ENCODE measurements around the gene UBQLN3.

DNA sequence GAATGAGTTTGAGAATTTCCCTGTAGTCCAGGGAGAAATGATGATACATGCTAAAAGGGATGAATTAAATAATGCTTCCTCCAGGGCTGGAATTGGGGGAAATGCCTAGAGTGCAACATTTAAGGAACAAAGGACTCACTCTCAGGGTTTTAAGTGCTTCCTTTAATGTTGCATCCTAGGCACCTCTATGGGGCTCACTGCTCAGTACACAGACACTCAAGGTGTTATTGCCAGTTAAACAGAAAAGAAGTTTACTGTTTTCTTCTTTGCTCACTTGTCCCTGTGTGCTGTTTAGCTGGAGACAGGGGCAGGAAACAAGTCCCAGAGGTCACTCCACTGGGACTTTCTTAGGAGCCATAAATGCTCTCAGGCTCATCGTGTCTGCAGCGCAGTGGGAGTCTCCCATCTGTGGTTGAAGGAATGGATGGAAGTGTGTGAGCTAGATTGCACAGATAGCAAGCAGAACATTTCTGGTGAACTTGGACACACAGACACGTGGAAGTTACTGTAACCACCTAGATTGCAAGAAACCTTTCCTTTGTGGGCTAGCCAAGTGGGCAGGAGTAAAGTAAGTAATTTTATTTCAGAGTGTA is 46.9 kb upstream of the UBQLN3 start:
- no peak for TF ChIP-seq CTCF (IDR thresholded peaks at IDR 0.05)
- TF ChIP-seq EP300 (IDR thresholded peaks at IDR 0.05): no peak
- TF ChIP-seq POLR2A (IDR thresholded peaks at IDR 0.05): no peak
